ENCODE results near the gene CD244.

GRCh38 chr1:160800142-160800541, 62.5 kb downstream of the CD244 start:
- TF ChIP-seq CTCF (IDR thresholded peaks at IDR 0.05): no peak
- TF ChIP-seq EP300 (IDR thresholded peaks at IDR 0.05): no peak

All from upper lobe of left lung (tissue), 4 donors.